Astrocyte of the cerebellum (primary cell): Measurements from ENCODE around the gene PPP1R15A.
"Not testable (repeated sequence)": the region's sequence is repeated elsewhere in the genome, so short reads cannot be mapped to it uniquely, and the experiment has no call there.

Source experiments
- DNase-seq: peaks from one replicate; pipeline ENCODE4 v3.0.0-alpha.2; 2011; ENCODE audit warnings: low read depth
- H3K4me3 ChIP-seq: 2 replicates; pipeline ENCODE4 v1.5.1; 2011; ENCODE audit warnings: mild to moderate bottlenecking, low read depth, low read length, moderate library complexity
- in situ Hi-C: cut with HindIII; loops from 2 replicates; pipeline ENCODE4 v1.10.0; 2017; ENCODE audit warnings: low sequenced_read_pairs
- TF ChIP-seq, protein P1 (sequence below): IDR thresholded peaks from 2 replicates; pipeline ENCODE4 v1.5.1; 2012; ENCODE audit warnings: low read length, low read depth, moderate library complexity, mild to moderate bottlenecking; ENCODE audit errors: missing control alignments

PPP1R15A gene

DNA sequence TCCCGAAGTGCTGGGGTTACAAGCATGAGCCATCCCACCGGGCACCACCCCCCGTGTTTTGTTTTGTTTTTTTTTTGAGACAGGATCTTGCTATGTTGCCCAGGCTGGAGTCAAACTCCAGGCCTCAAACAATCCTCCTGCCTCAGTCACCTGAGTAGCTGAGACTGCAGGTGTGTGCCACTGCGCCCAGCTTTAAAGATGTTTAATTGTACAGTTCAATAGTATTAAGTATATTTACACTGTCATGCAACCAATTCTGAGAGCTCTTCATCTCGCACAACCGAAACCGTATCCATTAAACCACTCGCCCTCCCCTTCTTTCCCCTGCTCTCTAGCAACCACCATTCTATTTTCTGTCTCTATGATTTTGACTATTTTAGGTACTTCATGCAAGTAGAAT, 43.5 kb downstream of the PPP1R15A start:
- TF ChIP-seq, protein P1, sequence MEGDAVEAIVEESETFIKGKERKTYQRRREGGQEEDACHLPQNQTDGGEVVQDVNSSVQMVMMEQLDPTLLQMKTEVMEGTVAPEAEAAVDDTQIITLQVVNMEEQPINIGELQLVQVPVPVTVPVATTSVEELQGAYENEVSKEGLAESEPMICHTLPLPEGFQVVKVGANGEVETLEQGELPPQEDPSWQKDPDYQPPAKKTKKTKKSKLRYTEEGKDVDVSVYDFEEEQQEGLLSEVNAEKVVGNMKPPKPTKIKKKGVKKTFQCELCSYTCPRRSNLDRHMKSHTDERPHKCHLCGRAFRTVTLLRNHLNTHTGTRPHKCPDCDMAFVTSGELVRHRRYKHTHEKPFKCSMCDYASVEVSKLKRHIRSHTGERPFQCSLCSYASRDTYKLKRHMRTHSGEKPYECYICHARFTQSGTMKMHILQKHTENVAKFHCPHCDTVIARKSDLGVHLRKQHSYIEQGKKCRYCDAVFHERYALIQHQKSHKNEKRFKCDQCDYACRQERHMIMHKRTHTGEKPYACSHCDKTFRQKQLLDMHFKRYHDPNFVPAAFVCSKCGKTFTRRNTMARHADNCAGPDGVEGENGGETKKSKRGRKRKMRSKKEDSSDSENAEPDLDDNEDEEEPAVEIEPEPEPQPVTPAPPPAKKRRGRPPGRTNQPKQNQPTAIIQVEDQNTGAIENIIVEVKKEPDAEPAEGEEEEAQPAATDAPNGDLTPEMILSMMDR, result no peak
- H3K4me3 ChIP-seq, result no peak overlapping the region
- no peak for DNase-seq
- in situ Hi-C loops, result no loop called here

GRCh38 chr19:48918071-48918470, 45.9 kb downstream of the PPP1R15A start:
- in situ Hi-C loops, result no loop called here
- H3K4me3 ChIP-seq, result no peak overlapping the region
- TF ChIP-seq, protein P1, result no peak
- DNase-seq, result no peak

DNA sequence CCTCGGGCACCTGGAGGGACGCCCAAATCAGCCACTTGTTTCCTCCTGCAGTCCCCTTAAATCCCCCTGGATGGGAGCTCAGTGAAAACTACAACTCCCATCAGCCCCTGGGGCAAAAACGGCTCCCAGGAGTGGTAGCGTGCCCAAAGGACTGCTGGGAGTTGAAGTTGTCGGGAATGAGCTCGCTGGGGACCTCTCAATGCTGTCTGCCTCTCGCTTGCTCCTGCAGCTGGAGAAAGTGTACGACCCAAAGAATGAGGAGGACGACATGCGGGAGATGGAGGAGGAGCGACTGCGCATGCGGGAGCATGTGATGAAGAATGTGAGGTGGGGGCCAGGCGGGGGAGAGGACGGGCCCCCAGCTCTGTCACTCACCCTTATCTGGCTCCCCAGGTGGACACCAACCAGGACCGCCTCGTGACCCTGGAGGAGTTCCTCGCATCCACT, 46.6 kb downstream of the PPP1R15A start:
- in situ Hi-C loops, result no loop called here
- no peak overlapping the region for H3K4me3 ChIP-seq
- TF ChIP-seq, protein P1, result no peak
- DNase-seq, result no peak

GRCh38 chr19:48919271-48919670, 47.0 kb downstream of the PPP1R15A start:
- in situ Hi-C loops, DNase-seq, H3K4me3 ChIP-seq: not testable (repeated sequence)

GRCh38 chr19:48920949-48921348, 48.7 kb downstream of the PPP1R15A start:
- in situ Hi-C loops, result no loop called here
- DNase-seq, result no peak
- TF ChIP-seq, protein P1, result no peak
- no peak overlapping the region for H3K4me3 ChIP-seq

GRCh38 chr19:48921721-48922500, 49.7 kb downstream of the PPP1R15A start:
- TF ChIP-seq, protein P1, result no peak
- no peak for DNase-seq
- H3K4me3 ChIP-seq, result no peak overlapping the region
- in situ Hi-C loops, result no loop called here
